SIG-M5 treated with dmso at 0.1 percent for 504 hours (cell line): ENCODE results near the gene CAPZA3.
"Not testable (repeated sequence)": the region's sequence is repeated elsewhere in the genome, so short reads cannot be mapped to it uniquely, and the experiment has no call there.

Experiments used
- DNase-seq: peaks from one replicate; lab custom pipeline; 2025; ENCODE audit not compliant: unreplicated experiment; lab: John Stamatoyannopoulos, UW

CAPZA3 gene

GRCh38 chr12:18753481-18754123, 15.7 kb downstream of the CAPZA3 start:
- DNase-seq = no peak

GRCh38 chr12:18754124-18754707, 16.3 kb downstream of the CAPZA3 start:
- no peak for DNase-seq

- no peak for DNase-seq
Observed at GRCh38 chr12:18755341-18755740, 17.4 kb downstream of the CAPZA3 start.

- DNase-seq = not testable (repeated sequence)
Observed at GRCh38 chr12:18766479-18766878, 28.6 kb downstream of the CAPZA3 start.

GRCh38 chr12:18782827-18783226, 44.9 kb downstream of the CAPZA3 start:
- DNase-seq = no peak

- DNase-seq = not testable (repeated sequence)
Observed at GRCh38 chr12:18785465-18785864, 47.5 kb downstream of the CAPZA3 start.
